CD4-positive, CD25-positive, alpha-beta regulatory T cell (primary cell): ENCODE results near the gene RASAL1. TPM values are rescaled to one million over a fixed set of nuclear protein-coding genes. Genes with fewer than 3 reads are reported as not detected.
"Not testable (repeated sequence)": the region's sequence is repeated elsewhere in the genome, so short reads cannot be mapped to it uniquely, and the experiment has no call there.

Source experiments
- ATAC-seq, 2 donors: fragments of 150-1000 bp; cut with Tn5 transposase; one replicate each; pipeline ENCODE4 v1.10.0; 2021; ENCODE audit warnings: low read depth in 2 of 2, moderate number of reproducible peaks in 2 of 2, moderate library complexity in 1 of 2
- DNase-seq, 3 donors: peaks; one replicate each; pipeline versions ENCODE4 v3.0.0 to v3.0.0-alpha.2; 2012 to 2022; ENCODE audit warnings: mixed read lengths in 1 of 3
- H3K27ac ChIP-seq: one replicate; pipeline ENCODE4 v1.7.0; 2013; ENCODE audit warnings: mild to moderate bottlenecking, low read length; ENCODE audit not compliant: insufficient read depth, poor library complexity, severe bottlenecking
- H3K27me3 ChIP-seq: one replicate; pipeline ENCODE4 v1.7.0; 2013; ENCODE audit warnings: low read length; ENCODE audit not compliant: control insufficient read depth, insufficient read depth
- H3K36me3 ChIP-seq: one replicate; pipeline ENCODE4 v1.7.0; 2013; ENCODE audit warnings: mild to moderate bottlenecking, low read length, moderate library complexity; ENCODE audit not compliant: control insufficient read depth, insufficient read depth
- H3K4me1 ChIP-seq: 2 replicates; pipeline ENCODE4 v1.7.0; 2013; ENCODE audit warnings: mild to moderate bottlenecking, low read length; ENCODE audit not compliant: insufficient read depth, control insufficient read depth, poor library complexity, severe bottlenecking
- H3K4me3 ChIP-seq: one replicate; pipeline ENCODE4 v1.7.0; 2013; ENCODE audit warnings: low read depth, mild to moderate bottlenecking, low read length, moderate library complexity
- H3K9me3 ChIP-seq, 2 experiments: 1 replicate in 1 of 2; 2 replicates in 1 of 2; pipeline ENCODE4 v1.7.0; 2013; ENCODE audit warnings: low read length in 2 of 2, mild to moderate bottlenecking in 1 of 2, moderate library complexity in 1 of 2; ENCODE audit not compliant: control insufficient read depth in 2 of 2
- H3K27ac Mint-ChIP-seq, 3 donors: one replicate each; pipeline ENCODE4 v1.8.0; 2020 to 2022; ENCODE audit warnings: mild to moderate bottlenecking in 3 of 3, mixed read lengths in 3 of 3, moderate library complexity in 2 of 3
- H3K27me3 Mint-ChIP-seq: one replicate; pipeline ENCODE4 v1.8.0; 2022; ENCODE audit warnings: mild to moderate bottlenecking, mixed read lengths
- H3K36me3 Mint-ChIP-seq: one replicate; pipeline ENCODE4 v1.8.0; 2020; ENCODE audit warnings: mixed read lengths
- H3K4me1 Mint-ChIP-seq, 4 donors: one replicate each; pipeline ENCODE4 v1.8.0; 2020 to 2022; ENCODE audit warnings: mixed read lengths in 4 of 4, mild to moderate bottlenecking in 1 of 4
- H3K4me3 Mint-ChIP-seq, 4 donors: one replicate each; pipeline ENCODE4 v1.8.0; 2020 to 2022; ENCODE audit warnings: mild to moderate bottlenecking in 4 of 4, mixed read lengths in 4 of 4, moderate library complexity in 3 of 4
- H3K9me3 Mint-ChIP-seq, 7 donors: one replicate each; pipeline ENCODE4 v1.8.0; 2020 to 2022; ENCODE audit warnings: mixed read lengths in 7 of 7, mild to moderate bottlenecking in 3 of 7, moderate library complexity in 2 of 7
- polyA plus RNA-seq, 4 donors: library from polyadenylated mRNA; unstranded; fragments of 300-500 nt; fragmentation: Illumina TruSeq; gene quantifications; one replicate each; pipeline ENCODE4 v1.2.3, GENCODE V29; 2021
- total RNA-seq: library from RNA; stranded (reverse); gene quantifications from one replicate; pipeline ENCODE4 v1.2.3, GENCODE V29; 2022

Gene RASAL1
- total and polyA plus RNA-seq, 5 donors from 2014 or later, result 0.42 to 0.79 (median 0.73) TPM; not detected in 2

DNA sequence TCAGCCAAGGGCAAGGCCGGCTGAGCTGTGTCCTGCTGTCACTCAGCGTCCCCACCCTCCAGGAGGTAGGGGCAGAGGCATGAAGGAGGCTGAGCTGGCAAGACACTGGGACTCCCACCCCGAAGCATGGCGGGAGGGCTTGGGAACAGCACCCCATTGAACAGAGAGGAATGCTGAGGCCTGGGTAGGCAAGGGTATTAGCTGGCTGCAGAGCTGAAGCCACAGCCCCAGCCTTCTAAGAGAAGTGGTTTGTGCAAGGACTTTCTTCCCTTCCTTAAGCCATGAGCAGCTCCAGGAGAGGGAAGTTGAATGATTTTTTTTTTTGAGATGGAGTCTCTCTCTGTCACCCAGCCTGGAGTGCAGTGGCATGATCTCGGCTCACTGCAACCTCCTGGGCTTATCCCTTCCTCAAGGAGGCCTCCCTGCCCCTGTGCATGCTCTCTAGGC lies 7.3 kb upstream of the RASAL1 start:
- Mint-ChIP-seq H3K27ac (no peak overlapping the region), H3K9me3 (peaks cover 0 to 6% (median 0%) of the 10 kb centered on the region in 7 donors), H3K4me1 (peaks cover 0 to 6% (median 2%) of the 10 kb centered on the region in 4 donors), H3K36me3 (no peaks in the 10 kb centered on the region), H3K27me3 (no peaks in the 10 kb centered on the region), H3K4me3 (no peak overlapping the region)
- no peaks in the 10 kb centered on the region for H3K4me1 ChIP-seq
- DNase-seq (no peak), ATAC-seq (no peak)
- H3K27ac ChIP-seq, result no peak overlapping the region
- no peaks in the 10 kb centered on the region for H3K36me3 ChIP-seq
- no peaks in the 10 kb centered on the region for H3K9me3 ChIP-seq
- no peak overlapping the region for H3K4me3 ChIP-seq
- no peaks in the 10 kb centered on the region for H3K27me3 ChIP-seq

DNA sequence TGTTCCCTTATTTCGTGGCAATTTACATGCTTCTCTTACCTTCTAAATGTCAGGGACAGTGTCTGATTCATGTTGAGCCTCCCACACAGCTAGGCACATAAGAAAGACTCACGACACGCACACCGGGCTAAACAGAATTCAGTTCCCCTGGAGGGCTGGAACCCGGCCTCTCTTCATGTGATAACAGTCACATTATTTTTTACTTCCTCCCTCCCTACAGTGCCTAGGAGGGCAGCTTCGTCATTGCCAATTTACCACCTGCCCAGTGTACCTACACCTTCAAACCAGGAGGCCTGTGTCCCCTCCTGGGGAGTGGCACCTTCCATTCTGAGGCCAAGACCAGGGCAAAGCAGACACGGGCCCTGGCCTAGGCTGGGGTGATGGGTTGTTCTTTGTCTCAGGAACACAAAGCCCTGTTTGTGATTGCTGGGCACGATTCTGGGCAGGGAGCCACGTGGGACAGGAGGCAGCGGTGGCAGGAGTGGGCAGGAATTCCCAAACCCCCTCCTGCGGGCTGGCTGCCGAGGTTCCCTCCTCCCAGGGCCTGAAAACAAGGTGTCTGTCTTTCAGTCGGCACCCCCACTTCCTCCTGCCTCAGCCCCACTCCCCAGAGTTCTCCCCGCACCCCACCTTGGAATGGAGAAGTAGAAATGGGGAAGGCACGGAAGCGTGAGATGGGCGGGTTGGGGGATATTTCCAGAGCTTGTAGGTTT lies 6.8 kb upstream of the RASAL1 start:
- peak overlapping the region; percentile 17 to 78 (median 51) for H3K27ac Mint-ChIP-seq
- no peak overlapping the region for H3K27ac ChIP-seq
- peak; percentile 22 to 34 for ATAC-seq

DNA sequence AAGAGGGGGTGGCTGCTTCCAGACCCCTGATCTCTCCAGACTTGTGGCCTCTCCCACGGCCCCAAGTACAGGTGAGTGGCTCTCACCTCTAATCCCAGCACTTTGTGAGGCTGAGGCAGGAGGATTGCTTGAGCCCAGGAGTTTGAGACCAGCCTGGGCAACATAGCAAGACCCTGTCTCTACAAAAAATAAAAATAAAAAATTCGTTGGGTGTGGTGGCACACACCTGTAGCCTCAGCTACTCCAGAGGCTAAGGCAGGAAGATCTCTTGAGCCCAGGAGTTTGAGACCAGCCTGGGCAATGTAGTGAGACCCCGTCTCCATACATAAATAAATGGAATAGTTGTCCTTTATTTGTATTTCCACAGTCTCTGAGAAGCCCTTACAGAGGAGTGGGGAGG lies 6.2 kb upstream of the RASAL1 start:
- H3K4me1 ChIP-seq, H3K36me3 Mint-ChIP-seq, H3K4me3 ChIP-seq, H3K4me3 Mint-ChIP-seq, DNase-seq, H3K27ac ChIP-seq, H3K36me3 ChIP-seq, H3K27me3 ChIP-seq, H3K4me1 Mint-ChIP-seq, H3K27me3 Mint-ChIP-seq, H3K9me3 ChIP-seq, H3K9me3 Mint-ChIP-seq, ATAC-seq: not testable (repeated sequence)
- peak overlapping the region in 2 of 3 donors; percentile 26 to 31 for H3K27ac Mint-ChIP-seq

More for the DNA sequence above, 6.8 kb upstream of the RASAL1 start:
- no peaks in the 10 kb centered on the region for H3K27me3 Mint-ChIP-seq
- peaks cover 0 to 6% (median 2%) of the 10 kb centered on the region in 4 donors for H3K4me1 Mint-ChIP-seq
- H3K4me3 Mint-ChIP-seq, result no peak overlapping the region
- Histone ChIP-seq H3K36me3 (no peaks in the 10 kb centered on the region), H3K27me3 (no peaks in the 10 kb centered on the region), H3K4me3 (no peak overlapping the region), H3K4me1 (no peaks in the 10 kb centered on the region), H3K9me3 (no peaks in the 10 kb centered on the region)
- no peak for DNase-seq
- no peaks in the 10 kb centered on the region for H3K36me3 Mint-ChIP-seq
- peaks cover 0 to 3% (median 0%) of the 10 kb centered on the region in 7 donors for H3K9me3 Mint-ChIP-seq

DNA sequence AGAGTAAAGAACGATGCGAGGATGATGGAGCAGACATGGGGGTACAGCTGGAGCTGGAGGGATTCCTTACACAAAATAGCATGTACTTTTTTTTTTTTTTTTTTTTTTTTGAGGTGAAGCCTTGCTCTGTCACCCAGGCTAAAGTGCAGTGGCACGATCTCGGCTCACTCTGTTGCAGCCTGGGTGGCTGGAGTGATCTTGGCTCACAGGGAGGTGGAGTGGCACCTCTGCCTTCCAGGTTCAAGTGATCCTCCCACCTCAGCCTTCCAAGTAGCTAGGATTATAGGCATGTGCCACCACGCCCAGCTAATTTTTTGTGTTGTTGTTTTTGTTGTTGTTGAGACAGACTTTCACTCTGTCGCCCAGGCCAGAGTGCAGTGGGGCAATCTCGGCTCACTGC lies 5.1 kb upstream of the RASAL1 start:
- Mint-ChIP-seq H3K9me3 (no peaks in the 10 kb centered on the region), H3K4me1 (peaks cover 0 to 18% (median 10%) of the 10 kb centered on the region in 4 donors), H3K27ac (peak overlapping the region in 1 of 3 donors; percentile 18), H3K27me3 (no peaks in the 10 kb centered on the region), H3K4me3 (peak overlapping the region in 1 of 4 donors; percentile 27), H3K36me3 (no peaks in the 10 kb centered on the region)
- Histone ChIP-seq H3K27ac (no peak overlapping the region), H3K27me3 (no peaks in the 10 kb centered on the region), H3K4me1 (peaks cover 10% of the 10 kb centered on the region), H3K36me3 (no peaks in the 10 kb centered on the region), H3K4me3 (no peak overlapping the region), H3K9me3 (no peaks in the 10 kb centered on the region)
- DNase-seq (no peak), ATAC-seq (no peak)

DNA sequence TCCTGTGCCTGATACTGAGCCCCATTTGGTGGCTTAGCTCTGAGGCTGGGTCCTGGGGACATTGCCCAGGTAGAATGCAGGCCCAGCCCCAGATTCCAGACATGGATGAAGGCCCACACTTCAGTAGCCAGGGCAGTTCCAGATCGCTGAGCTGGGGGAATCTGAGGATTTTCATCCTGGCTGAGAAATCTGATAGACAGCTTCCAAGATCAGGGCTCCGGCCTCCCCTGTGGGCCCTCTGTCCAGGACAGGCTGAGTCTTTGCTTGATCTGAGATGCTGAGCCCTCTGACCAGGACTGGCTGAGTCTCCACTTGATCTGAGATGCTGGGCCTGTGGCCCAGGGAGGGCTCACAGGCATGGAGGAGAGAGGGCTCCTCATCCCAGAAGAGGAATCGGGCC lies 3.3 kb upstream of the RASAL1 start:
- Mint-ChIP-seq H3K4me1 (peaks cover 0 to 26% (median 11%) of the 10 kb centered on the region in 4 donors), H3K36me3 (no peaks in the 10 kb centered on the region), H3K9me3 (no peaks in the 10 kb centered on the region), H3K27me3 (no peaks in the 10 kb centered on the region), H3K27ac (no peak overlapping the region), H3K4me3 (no peak overlapping the region)
- DNase-seq (no peak), ATAC-seq (no peak)
- no peak overlapping the region for H3K27ac ChIP-seq
- H3K9me3 ChIP-seq, result no peaks in the 10 kb centered on the region
- no peaks in the 10 kb centered on the region for H3K27me3 ChIP-seq
- no peak overlapping the region for H3K4me3 ChIP-seq
- no peaks in the 10 kb centered on the region for H3K36me3 ChIP-seq
- peaks cover 15% of the 10 kb centered on the region for H3K4me1 ChIP-seq

DNA sequence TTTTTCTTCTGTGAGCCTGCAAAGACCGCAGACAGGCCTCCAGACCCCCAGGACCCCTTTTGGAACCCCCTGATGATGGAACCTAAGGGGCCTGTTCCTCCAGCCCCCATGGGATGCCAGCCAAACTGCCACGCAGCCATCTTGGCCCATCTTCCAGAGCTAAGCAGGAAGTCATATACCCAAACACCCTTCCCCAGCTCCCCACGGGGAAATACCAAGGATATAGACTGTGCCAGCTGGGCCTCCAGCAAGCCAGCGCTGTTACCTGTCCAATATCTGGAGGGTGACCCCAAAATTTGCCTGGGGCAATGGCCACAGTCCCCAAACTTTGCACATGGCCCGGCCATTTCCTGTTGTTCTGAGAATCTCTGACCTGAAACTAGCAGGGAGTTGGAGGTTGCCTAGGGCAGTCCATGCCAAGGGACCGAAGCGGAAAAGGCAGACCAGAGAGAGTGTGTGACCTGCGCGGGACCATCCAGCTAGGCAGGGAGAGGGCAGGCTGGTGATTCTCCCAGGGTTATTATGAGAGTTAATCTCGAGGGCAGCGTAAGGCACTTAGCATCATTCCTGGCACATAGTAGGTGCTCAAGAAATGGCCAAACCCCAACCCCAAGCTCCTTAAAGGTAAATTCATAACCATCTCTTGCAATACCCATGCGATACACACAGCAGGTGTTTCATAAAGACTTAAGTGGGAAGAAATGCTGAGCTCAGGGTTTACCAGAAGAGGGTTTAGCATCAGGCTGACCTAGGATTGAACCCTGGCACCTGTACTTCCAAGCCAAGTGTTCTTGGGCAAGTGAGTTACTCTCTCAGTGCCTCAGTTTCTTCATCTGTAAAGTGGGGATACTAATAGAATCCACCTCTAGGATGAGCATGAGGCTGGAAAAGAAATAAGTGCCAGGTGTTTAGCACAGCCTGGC lies 2.6 kb upstream of the RASAL1 start:
- no peaks in the 10 kb centered on the region for H3K36me3 ChIP-seq
- H3K27me3 ChIP-seq, result no peaks in the 10 kb centered on the region
- Mint-ChIP-seq H3K4me3 (no peak overlapping the region), H3K36me3 (no peaks in the 10 kb centered on the region), H3K27me3 (no peaks in the 10 kb centered on the region), H3K9me3 (no peaks in the 10 kb centered on the region), H3K4me1 (peaks cover 0 to 26% (median 11%) of the 10 kb centered on the region in 4 donors), H3K27ac (peak overlapping the region in 1 of 3 donors; percentile 20)
- H3K4me1 ChIP-seq, result peaks cover 15% of the 10 kb centered on the region
- ATAC-seq, result no peak
- H3K27ac ChIP-seq, result no peak overlapping the region
- H3K4me3 ChIP-seq, result no peak overlapping the region
- DNase-seq, result no peak
- no peaks in the 10 kb centered on the region for H3K9me3 ChIP-seq

DNA sequence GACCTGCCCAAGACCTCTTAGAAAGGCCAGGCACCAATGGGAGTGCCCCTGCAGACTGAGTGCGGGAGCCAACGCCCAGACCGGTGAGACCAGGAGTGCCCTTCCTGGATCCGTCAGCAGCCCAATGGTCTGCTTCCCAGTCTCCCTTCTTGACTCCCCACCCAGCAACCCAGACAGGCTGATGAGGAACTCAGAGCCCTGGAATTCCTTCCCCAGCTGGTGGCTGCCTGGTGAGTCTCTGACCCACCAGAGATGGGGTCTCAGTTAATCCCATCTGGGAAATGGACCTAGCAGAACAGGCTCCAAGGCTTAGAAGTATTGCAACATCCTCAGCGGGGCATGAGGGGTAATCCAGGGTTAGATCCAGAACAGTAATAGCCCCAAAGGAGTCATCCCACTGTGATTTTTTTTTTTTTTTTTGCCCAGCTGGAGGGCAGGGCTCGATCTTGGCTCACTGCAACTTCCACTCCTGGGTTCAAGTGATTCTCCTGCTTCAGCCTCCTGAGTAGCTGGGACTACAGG lies 1.5 kb upstream of the RASAL1 start:
- no peaks in the 10 kb centered on the region for H3K9me3 ChIP-seq
- H3K4me1 Mint-ChIP-seq, result peaks cover 0 to 26% (median 11%) of the 10 kb centered on the region in 4 donors
- peaks cover 15% of the 10 kb centered on the region for H3K4me1 ChIP-seq
- H3K36me3 Mint-ChIP-seq, result no peaks in the 10 kb centered on the region
- no peak overlapping the region for H3K27ac Mint-ChIP-seq
- no peak overlapping the region for H3K4me3 ChIP-seq
- H3K27me3 ChIP-seq, result no peaks in the 10 kb centered on the region
- H3K27ac ChIP-seq, result no peak overlapping the region
- no peaks in the 10 kb centered on the region for H3K27me3 Mint-ChIP-seq
- ATAC-seq (no peak), DNase-seq (no peak)
- peak overlapping the region in 2 of 4 donors; percentile 44 to 68 for H3K4me3 Mint-ChIP-seq
- no peaks in the 10 kb centered on the region for H3K9me3 Mint-ChIP-seq
- H3K36me3 ChIP-seq, result no peaks in the 10 kb centered on the region
